ENCODE data around the gene PGRMC2.

PGRMC2 gene

DNA sequence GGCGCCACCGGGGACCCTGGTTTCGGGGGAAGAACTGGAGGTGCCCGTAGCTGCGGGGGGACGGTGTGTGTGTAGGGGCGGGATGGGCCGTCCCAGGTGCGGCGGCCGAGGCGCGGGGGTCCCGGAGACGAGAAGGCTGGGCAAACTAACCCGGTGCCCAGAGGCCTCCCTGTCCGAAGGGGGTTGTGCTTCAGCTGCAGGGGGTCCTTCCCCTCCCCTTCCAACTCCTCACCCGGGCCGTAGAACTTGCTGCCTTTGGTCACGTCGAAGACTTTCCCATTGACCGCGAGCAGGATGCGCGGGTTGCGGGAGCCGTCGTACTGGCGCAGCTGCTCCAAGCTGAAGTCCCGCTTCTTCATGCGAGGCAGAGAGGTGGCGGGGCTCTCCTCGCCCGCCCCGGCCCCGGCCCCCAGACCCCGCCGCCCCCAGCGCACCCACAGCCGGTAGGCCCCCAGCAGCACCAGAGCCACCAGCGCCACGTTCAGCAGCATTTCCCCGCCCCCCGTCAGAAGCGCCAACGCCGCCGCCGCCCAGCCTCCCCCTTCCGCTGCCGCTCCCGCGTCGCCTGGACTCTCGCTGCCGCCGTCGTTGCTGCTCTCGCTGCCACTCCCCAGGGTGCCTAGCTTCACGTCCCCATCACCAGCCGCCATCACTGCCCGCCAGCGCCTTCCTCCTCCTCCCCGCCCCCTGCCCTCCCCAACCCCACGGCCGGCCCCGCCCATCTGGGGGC lies at the start of gene PGRMC2:
TSS of gene PGRMC2 (minus strand) at position 673 of the 730 bp plus-strand sequence. CDS start at position 650, 23 bp downstream.
- DNase-seq: peak; percentile 37

DNA sequence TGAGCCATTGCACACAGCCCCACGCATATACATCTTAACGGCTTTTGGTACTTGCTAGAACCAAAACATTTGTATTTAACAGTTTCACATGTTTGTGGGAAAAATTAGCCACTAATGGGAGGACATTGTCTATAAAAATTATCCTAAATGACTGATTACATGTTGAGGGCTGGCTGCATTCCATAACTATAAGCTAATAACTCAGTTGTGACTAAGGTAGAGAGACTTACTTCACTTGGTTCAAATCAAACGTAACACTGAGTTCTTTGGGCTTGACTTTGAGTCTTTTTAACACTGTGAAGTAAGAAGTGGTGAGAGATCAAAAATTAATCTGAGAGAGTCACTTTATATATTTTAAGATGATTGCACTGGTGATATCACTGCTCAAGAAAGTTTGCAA lies 47.9 kb upstream of the PGRMC2 start:
- DNase-seq: no peak

DNA sequence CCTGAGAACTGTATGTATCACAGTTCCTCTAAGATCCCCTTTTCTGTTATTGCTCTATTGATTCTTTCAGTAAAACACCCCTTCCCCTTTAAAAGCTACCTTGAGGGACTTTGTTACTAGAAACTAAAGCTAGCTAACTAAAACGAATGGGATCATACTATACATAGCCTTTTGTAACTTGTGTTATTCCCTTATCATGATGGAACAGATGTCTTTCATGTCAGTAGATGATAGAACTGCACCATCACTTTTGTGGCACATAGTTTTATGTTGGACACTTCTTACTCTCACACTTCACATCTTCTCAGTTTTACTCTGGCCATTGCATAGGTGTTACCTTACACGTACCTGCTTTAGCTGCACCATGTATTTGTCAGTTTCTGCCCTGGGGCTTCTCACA lies 46.6 kb upstream of the PGRMC2 start:
- no peak for DNase-seq

DNA sequence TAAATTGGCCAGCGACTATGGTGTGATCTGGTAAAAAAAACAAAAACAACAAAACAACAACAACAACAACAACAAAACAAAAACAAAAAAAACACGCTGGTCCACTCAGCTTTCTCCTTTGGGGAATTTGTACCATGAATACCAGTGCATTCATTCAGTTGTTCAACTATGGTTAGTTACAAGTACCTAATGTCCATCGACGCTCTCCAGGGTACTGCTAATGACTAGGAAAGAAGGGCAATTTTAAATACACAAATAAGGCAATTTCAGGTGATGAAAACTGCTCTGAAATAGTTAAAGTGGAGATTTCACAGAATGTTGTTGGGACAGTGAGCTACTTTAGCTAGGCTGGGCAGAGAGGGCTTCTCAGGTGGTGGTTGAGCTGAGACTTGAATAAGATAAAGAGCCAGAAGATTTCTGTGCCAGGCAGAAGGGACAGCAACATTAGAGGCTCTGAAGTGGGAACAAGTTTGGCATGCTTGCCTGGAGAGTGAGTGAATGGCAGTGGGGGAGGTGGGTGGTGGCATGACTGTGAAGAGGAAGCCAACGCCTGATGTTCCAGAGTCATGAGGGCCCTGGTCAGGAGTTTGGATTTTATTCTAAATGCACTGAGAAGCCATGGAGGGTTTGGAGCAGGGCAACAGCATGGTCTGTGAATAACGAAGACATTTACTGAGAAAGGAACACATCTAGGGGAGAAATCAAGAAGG lies 45.9 kb upstream of the PGRMC2 start:
- DNase-seq: no peak

DNA sequence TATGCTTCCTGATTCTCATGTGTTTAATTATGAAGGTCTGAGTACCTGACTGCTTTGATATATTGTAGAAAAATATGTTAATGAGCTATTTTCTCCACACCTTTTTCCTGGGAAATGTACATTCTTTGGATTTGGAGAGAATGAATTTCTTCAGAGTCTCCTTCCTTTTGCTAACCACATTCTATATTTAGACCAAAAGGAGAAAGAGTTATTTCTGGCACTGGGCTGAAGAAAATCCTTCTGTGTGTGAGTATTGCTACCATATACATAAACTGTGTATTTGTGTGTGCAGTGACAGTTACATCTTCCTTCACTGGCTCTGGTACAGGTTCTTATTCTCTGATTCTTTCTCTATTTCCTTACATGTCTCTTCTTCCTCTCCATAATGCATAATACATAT lies 44.5 kb upstream of the PGRMC2 start:
- no peak for DNase-seq

- no peak for DNase-seq
Observed at GRCh38 chr4:128329638-128330037, 42.0 kb upstream of the PGRMC2 start.

DNA sequence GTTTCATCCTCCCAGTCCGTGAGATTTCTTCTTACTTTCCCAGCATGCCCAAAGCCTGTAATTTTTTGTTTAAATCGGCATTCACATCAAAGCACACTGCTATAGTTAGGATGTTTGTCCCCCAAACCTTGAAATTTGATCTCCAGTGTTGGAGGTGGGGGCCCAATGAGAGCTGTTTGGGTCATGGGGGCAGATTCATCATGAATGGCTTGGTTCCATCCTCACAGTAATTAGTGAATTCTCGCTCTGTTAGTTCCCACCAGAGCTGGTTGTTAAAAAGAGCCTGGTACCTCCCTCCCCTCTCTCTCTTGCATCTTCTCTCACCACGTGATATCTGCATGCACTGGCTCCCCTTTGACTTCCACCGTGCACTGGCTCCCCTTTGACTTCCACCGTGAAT lies 40.5 kb upstream of the PGRMC2 start:
- no peak for DNase-seq

DNA sequence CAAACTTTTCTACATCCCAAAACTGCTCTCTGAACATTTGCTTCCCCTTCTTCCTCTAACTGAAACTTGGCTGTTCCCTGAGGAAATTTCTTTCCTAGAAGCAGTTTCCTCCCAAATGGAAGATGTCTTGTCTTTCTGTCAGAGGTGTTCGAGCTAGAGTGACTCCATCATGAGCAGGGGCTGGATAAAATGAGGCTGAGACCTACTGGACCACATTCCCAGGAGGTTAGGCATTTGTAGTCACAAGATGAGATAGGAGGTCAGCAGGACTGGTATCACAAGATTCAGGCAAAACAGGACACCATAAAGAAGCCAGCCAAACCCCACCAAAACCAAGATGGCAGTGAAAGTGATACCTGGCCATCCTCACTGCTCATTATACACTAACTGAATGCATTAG lies 35.8 kb upstream of the PGRMC2 start:
- DNase-seq: no peak

GRCh38 chr4:128322986-128323385 lies 35.4 kb upstream of the PGRMC2 start:
- DNase-seq: no peak

DNA sequence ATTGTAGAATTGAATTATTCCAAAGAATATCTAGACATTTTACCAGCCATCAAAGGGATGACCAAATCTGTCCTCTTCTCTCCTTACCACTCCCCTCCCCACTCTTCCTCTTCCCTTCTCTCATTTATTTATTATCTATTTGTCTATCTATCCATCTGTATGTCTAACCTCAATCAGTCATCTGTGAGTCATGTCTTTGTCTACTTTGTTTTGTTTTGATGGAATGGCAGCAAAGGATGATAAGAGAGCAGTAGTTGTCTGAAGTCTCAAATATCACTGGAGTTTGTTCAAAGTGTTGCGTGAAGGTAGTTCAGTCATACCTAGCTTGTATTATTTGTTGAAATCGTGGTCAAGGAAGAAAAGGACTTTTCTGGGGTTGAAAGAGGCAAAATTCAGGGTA lies 34.7 kb upstream of the PGRMC2 start:
- no peak for DNase-seq

- DNase-seq: no peak
Observed at GRCh38 chr4:128320656-128321055, 33.0 kb upstream of the PGRMC2 start.

- no peak for DNase-seq
Observed at GRCh38 chr4:128315756-128316520, 28.3 kb upstream of the PGRMC2 start.

- DNase-seq: no peak
Observed at GRCh38 chr4:128311659-128312403, 24.2 kb upstream of the PGRMC2 start.

DNA sequence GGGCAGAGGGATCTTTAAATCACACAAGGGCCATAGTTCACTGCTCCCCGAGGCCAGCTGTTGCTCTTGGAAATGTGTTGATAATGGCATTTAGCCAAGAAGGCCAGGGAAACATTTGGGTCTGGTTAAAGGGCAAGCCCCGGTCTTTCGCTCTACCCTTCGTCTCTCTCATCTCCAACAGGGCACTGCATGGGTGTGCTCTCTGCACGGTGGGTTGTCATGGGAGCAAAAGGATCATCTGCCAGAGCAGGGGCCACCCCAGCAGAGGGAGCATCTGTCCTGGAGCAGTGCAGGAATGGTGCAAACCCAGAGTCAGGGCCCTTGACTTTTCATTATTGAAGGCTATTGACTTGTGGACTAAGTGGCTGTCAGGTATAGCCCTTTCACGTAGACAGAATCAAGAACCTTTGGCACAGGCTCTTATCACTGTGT lies 22.7 kb upstream of the PGRMC2 start:
- no peak for DNase-seq

DNA sequence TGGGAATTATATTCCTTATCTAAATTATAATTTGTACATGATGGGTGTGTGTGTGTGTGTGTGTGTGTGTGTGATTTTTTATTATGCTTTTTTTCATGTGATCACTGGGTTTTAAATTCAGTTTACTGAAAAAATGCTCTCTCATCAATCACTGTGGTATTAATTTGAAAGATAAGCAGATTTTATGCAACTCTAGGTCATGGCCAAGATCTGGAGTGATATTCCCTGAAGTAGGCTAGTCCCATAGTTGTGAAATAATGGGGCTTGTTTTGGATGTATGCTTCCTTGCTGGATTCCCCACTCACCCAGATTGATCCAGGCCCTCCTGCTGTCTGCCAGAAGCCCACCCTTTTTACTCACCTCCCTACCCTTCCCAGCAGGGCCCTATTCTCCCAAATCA lies 22.0 kb upstream of the PGRMC2 start:
- no peak for DNase-seq

- no peak for DNase-seq
Observed at GRCh38 chr4:128308986-128309385, 21.4 kb upstream of the PGRMC2 start.

DNA sequence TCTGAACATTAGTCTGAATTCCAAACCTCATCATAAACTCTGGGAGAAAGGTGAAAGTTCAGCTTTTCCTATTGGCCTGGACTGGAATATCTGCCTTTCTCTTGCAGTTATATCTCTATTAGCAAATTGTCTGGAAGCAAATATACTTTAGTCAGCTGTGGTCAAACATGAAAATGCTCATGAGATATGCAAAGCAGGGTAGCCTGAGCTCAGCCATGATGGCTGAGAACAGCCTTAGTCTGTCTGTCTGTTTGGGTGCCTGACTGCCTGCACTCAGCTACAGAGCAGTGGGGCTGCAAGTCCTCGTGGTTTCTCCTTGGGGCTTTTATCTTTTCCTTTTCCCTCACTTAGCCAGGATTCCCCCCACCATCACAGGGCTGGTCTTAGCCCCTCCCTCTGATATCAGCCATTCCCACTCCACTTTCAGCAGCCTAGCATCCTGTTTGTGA lies 19.5 kb upstream of the PGRMC2 start:
- no peak for DNase-seq

DNA sequence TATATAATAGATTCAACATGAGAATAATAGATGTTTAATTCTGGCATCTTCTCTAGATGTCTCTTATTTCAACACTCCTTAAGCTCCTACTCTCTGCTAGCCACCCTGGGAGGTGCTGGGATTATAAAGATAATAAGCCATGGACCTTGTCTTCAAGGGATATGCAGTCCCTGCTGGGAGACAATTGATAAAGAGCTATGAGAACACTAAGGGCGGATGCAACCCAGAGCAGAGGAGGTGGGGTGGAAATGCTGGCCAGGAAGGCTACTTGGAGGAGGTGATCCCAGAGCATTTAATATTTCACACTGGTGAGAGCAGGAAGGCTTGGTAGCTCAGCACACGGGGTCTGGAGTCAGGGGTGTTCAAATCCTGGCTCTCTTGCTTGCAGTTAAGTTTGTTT lies 18.3 kb upstream of the PGRMC2 start:
- DNase-seq: no peak

GRCh38 chr4:128303986-128304385 lies 16.4 kb upstream of the PGRMC2 start:
- no peak for DNase-seq

DNA sequence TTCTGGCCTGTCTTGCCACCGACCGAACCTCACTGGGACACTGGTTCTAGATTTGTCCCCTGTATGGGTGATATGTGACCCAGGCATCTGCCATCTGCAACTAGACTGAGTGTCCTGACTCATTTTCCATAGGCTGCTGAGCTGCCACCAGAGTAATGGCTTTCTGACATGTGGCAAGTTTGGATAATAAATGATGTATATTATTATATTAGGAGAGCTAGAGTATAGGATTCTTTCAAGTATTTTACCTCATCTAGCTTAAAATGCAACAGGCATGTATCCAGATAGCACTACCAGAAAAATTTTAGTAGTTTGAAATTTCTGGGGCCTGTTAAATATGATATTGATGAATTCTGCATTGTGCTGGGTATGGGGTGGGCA lies 15.8 kb upstream of the PGRMC2 start:
- no peak for DNase-seq

DNA sequence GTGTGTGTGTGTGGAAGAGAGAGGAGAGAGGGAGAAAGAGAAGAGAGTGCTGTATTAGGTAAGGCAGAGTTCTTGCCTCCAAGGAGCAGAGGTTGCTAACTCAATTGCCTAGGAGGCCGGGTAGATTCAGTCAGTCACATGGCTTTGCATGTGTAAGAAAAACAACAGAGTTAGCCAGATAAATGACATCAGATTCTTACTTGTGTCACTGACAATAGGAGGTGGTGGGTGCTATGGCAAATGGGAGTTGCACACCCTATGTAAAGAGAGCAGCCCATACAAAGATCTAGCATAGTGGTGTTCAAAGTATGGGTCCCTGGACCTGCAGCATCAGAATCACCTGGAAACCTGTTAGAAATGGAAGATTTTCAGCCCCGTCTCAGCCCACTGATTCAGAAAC lies 14.4 kb upstream of the PGRMC2 start:
- no peak for DNase-seq

DNA sequence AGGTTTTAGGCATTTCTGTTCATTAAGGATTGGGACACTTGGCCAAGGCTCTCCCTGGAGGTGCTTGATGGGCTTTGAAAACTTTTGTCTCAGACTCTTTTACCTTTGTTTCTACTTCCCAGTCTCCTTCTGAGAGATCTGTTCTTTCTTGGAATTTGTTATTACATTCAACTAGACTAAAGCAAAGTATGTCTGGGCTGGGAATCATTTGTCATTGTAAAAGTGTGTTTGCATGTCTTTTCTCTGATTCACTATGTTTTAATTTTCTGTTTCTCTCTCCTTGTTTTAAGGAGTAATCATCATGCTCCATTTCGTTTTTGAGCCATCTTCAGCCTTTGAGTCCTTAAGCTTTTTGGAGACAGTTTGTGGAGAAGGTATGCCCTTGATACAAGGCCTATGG lies 12.2 kb upstream of the PGRMC2 start:
- no peak for DNase-seq

- DNase-seq: no peak
Observed at GRCh38 chr4:128298852-128299251, 11.2 kb upstream of the PGRMC2 start.

Data from activated CD4-positive, alpha-beta T cell treated with anti-CD3 and anti-CD28 coated beads, Interleukin-2, Interleukin-6, amounts not matched to agents 100 ng/mL and 50 ng/mL, durations not matched to agents 16 hours and 8 hours (primary cell).